Ishikawa (cell line): ENCODE measurements around the gene SLC12A5.

ENCODE experiments used
- CEBPB ChIP-seq: IDR thresholded peaks from 2 replicates; pipeline ENCODE4 v1.6.1; 2012
- CREB1 ChIP-seq: IDR thresholded peaks from 2 replicates; pipeline ENCODE4 v1.6.1; 2012; ENCODE audit warnings: low read depth
- EGR1 ChIP-seq: IDR thresholded peaks from 2 replicates; pipeline ENCODE4 v1.6.1; 2012
- EP300 ChIP-seq: IDR thresholded peaks from 2 replicates; pipeline ENCODE4 v1.6.1; 2012; ENCODE audit warnings: borderline replicate concordance
- FOXM1 ChIP-seq: IDR thresholded peaks from 2 replicates; pipeline ENCODE4 v1.6.1; 2012; ENCODE audit warnings: low read depth, borderline replicate concordance
- NFIC ChIP-seq: IDR thresholded peaks from 2 replicates; pipeline ENCODE4 v1.6.1; 2012
- REST ChIP-seq: IDR thresholded peaks from 2 replicates; pipeline ENCODE4 v1.6.1; 2012; ENCODE audit warnings: low read depth, mild to moderate bottlenecking
- TAF1 ChIP-seq: IDR thresholded peaks from 2 replicates; pipeline ENCODE4 v1.6.1; 2012; ENCODE audit warnings: low read depth, mild to moderate bottlenecking
- TEAD4 ChIP-seq: IDR thresholded peaks from 2 replicates; pipeline ENCODE4 v1.6.1; 2012
- USF1 ChIP-seq: IDR thresholded peaks from 2 replicates; pipeline ENCODE4 v1.6.1; 2012
- ZBTB7A ChIP-seq: IDR thresholded peaks from 2 replicates; pipeline ENCODE4 v1.6.1; 2012; ENCODE audit warnings: low read depth

SLC12A5 gene

GRCh38 chr20:46108435-46108841 is 79.4 kb downstream of the SLC12A5 start:
- TF ChIP-seq FOXM1: no peak
- no peak for TF ChIP-seq TAF1

- TF ChIP-seq CEBPB (no peak), ZBTB7A (no peak), FOXM1 (no peak), REST (no peak), NFIC (no peak), CREB1 (no peak), EGR1 (no peak), TAF1 (no peak), USF1 (no peak), EP300 (no peak), TEAD4 (no peak)
Measured at GRCh38 chr20:46108976-46109375, 80.0 kb downstream of the SLC12A5 start.
